Spleen (tissue), 11 donors: ENCODE results near the gene GRIA4. TPM values are rescaled to one million over a fixed set of nuclear protein-coding genes. Genes with fewer than 3 reads are reported as not detected.
"Not testable (repeated sequence)": the region's sequence is repeated elsewhere in the genome, so short reads cannot be mapped to it uniquely, and the experiment has no call there.

ENCODE experiments used
- DNase-seq: peaks from one replicate; pipeline ENCODE4 v3.0.0-alpha.2; 2020
- H3K27ac ChIP-seq, 8 donors: fragments of 200-600 bp; sonication (generic) in 7 of 8; 1 replicate in 4 of 8; 2 replicates in 4 of 8; pipeline versions ENCODE4 v1.5.0 to v1.8.0; 2016 to 2021; ENCODE audit warnings: inconsistent platforms in 4 of 8, mild to moderate bottlenecking in 4 of 8, moderate library complexity in 1 of 8
- H3K27me3 ChIP-seq, 7 donors: fragments of 200-600 bp; sonication (generic) in 6 of 7; replicated peaks in 1 of 7; 1 replicate in 4 of 7; 2 replicates in 3 of 7; pipeline versions ENCODE4 v1.5.0 to v1.8.0; 2016 to 2021; ENCODE audit warnings: inconsistent platforms in 3 of 7, mild to moderate bottlenecking in 1 of 7
- H3K36me3 ChIP-seq, 6 donors: fragments of 200-600 bp; sonication (generic) in 5 of 6; 1 replicate in 4 of 6; 2 replicates in 2 of 6; pipeline versions ENCODE4 v1.5.0 to v1.8.0; 2016 to 2021; ENCODE audit warnings: inconsistent platforms in 2 of 6
- H3K4me1 ChIP-seq, 6 donors: fragments of 200-600 bp; sonication (generic) in 5 of 6; 1 replicate in 3 of 6; 2 replicates in 3 of 6; pipeline versions ENCODE4 v1.5.0 to v1.8.0; 2016 to 2021; ENCODE audit warnings: inconsistent platforms in 3 of 6
- H3K4me3 ChIP-seq, 8 donors: fragments of 200-600 bp; sonication (generic) in 7 of 8; 1 replicate in 4 of 8; 2 replicates in 4 of 8; pipeline versions ENCODE4 v1.5.0 to v1.8.0; 2016 to 2021; ENCODE audit warnings: inconsistent platforms in 4 of 8, mild to moderate bottlenecking in 4 of 8, moderate library complexity in 2 of 8
- H3K9me3 ChIP-seq, 8 donors: fragments of 200-600 bp; sonication (generic) in 7 of 8; 1 replicate in 4 of 8; 2 replicates in 4 of 8; pipeline versions ENCODE4 v1.5.0 to v1.8.0; 2016 to 2021; ENCODE audit warnings: inconsistent platforms in 4 of 8
- CTCF ChIP-seq, 11 experiments: fragments of 200-600 bp in 7 of 11; fragments of 450-650 bp in 4 of 11; sonication (generic) in 4 of 11; IDR thresholded peaks in 8 of 11; conservative IDR thresholded peaks in 3 of 11; 1 replicate in 7 of 11; 2 replicates in 4 of 11; pipeline versions ENCODE4 v1.4.0 to v1.8.0; 2016 to 2021; ENCODE audit warnings: antibody characterized with exemption in 11 of 11, inconsistent platforms in 4 of 11, mild to moderate bottlenecking in 1 of 11
- POLR2A ChIP-seq, 3 donors: fragments of 450-650 bp; IDR thresholded peaks; one replicate each; pipeline ENCODE4 v1.5.1; 2017; ENCODE audit warnings: antibody characterized with exemption in 3 of 3, mild to moderate bottlenecking in 1 of 3
- POLR2AphosphoS5 ChIP-seq, 3 donors: sonication (generic); formaldehyde crosslinking; IDR thresholded peaks; one replicate each; pipeline ENCODE4 v1.5.1; 2017; ENCODE audit warnings: antibody characterized with exemption in 3 of 3
- WGBS, 5 donors: extraction: QIAGEN DNeasy Blood & Tissue Kit in 3 of 5; methylation state at CpG; one replicate each; pipeline versions ENCODE4 v1.1.5 to v1.1.7; 2013 to 2018; 5-methylcytosine and 5-hydroxymethylcytosine counted together
- intact Hi-C: fragments of 100-400 bp; cut with DNase I; formaldehyde crosslinking; loops from one replicate; pipeline ENCODE4 v1.15.0; 2023; ENCODE audit warnings: low total_unique reads
- polyA plus RNA-seq, 3 donors: library from polyadenylated mRNA; stranded (reverse); fragments of 200-250 nt; gene quantifications; one replicate each; pipeline ENCODE4 v1.2.1, GENCODE V29; 2013
- total RNA-seq, 7 donors: library from RNA; depleted of rRNA in 3 of 7; stranded (reverse); fragments of >200 nt in 3 of 7; fragmentation: NEBNext Ultra II Directional in 4 of 7; extraction: Animal tissue kit (Norgen Biotek cat#: 25700) in 4 of 7; gene quantifications; one replicate each; pipeline versions ENCODE4 v1.1.0 to v1.2.1, GENCODE V29; 2016 to 2021
- donor health status: healthy with polysubstance abuse.
- donor health status: DM: no; HTN: no; CAD: no; lungs with moderate emphysema.
- donor health status: DM: no; HTN: no; CAD: no.
- donor health status: Bipolar disorder and iron deficiency.
- donor health status: healthy.
- donor health status: DM: no; HTN: no; CAD: no.
- donor health status: DM: yes; HTN: yes; CAD: no.

The GRIA4 gene
- total and polyA plus RNA-seq, 10 donors = not detected

DNA sequence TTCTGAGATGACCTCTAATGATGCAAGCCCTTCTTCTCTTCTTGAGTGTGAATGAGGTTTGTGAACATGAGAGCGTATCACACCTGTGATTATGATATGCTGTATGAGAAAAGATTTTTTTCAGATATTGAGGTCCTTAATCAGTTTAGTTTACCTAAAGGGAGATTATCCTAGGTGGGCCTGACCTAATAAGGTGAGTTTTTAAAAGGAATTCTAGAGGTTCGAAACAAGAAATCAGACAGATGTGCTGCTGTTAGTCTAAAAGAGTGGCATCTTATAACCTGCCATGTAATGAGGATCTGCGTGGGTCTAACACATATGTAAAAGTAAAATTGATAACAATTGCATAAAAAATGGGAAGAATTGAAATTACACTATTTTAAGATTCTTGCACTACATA, 378.3 kb downstream of the GRIA4 start:
- TF ChIP-seq CTCF (IDR thresholded peaks at IDR 0.05 in 8 of 11, conservative IDR thresholded peaks at IDR 0.05 in 3 of 11) = no peak
- TF ChIP-seq POLR2A (IDR thresholded peaks at IDR 0.05) = no peak
- no peak for TF ChIP-seq POLR2AphosphoS5 (IDR thresholded peaks at IDR 0.05)
- DNase-seq = no peak
- no peaks in the 10 kb centered on the region for H3K4me1 ChIP-seq
- no peaks in the 10 kb centered on the region for H3K36me3 ChIP-seq
- intact Hi-C loops = no loop called here
- H3K9me3 ChIP-seq = peaks cover 0 to 10% (median 2%) of the 10 kb centered on the region in 8 donors
- H3K27me3 ChIP-seq = no peaks in the 10 kb centered on the region
- no peak overlapping the region for H3K27ac ChIP-seq
- 93 to 97% (median 94%) methylated on average over 3 of the region's 3 CpGs for WGBS, 5 donors
- no peak overlapping the region for H3K4me3 ChIP-seq

DNA sequence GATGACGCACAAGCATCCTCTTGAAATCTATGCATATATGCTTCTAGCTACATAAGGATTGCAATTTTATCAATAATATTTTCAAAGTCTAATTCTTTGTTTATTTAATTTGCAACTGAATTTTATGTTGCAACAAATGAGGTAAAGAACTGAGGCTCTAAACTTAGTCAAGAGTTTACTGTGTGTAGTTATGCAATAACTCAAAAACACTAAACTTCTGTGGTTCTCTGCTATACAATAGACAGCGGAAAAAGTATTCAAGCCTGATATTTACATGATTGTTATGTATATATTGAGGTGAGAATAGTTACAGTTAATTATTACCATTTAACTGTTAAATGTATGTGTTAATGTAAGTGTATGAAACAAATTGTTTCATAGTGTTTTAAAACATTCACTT, 379.3 kb downstream of the GRIA4 start:
- intact Hi-C loops = no loop called here
- H3K4me3 ChIP-seq = no peak overlapping the region
- DNase-seq = no peak
- no peaks in the 10 kb centered on the region for H3K27me3 ChIP-seq
- TF ChIP-seq POLR2A (IDR thresholded peaks at IDR 0.05) = no peak
- TF ChIP-seq CTCF (IDR thresholded peaks at IDR 0.05 in 8 of 11, conservative IDR thresholded peaks at IDR 0.05 in 3 of 11) = no peak
- no peak for TF ChIP-seq POLR2AphosphoS5 (IDR thresholded peaks at IDR 0.05)
- peaks cover 0 to 6% (median 0%) of the 10 kb centered on the region in 6 donors for H3K36me3 ChIP-seq
- H3K4me1 ChIP-seq = no peaks in the 10 kb centered on the region
- no peak overlapping the region for H3K27ac ChIP-seq
- H3K9me3 ChIP-seq = peaks cover 0 to 19% (median 11%) of the 10 kb centered on the region in 8 donors
- WGBS, 5 donors = 90 to 99% (median 94%) methylated on average over 2 of the region's 2 CpGs

GRCh38 chr11:105991888-105992287, 382.0 kb downstream of the GRIA4 start:
- WGBS, 5 donors = 90 to 97% (median 94%) methylated on average over 4 of the region's 4 CpGs
- Histone ChIP-seq H3K27me3 (no peaks in the 10 kb centered on the region), H3K4me1 (no peaks in the 10 kb centered on the region), H3K9me3 (peaks cover 0 to 26% (median 15%) of the 10 kb centered on the region in 8 donors), H3K36me3 (peaks cover 0 to 34% (median 16%) of the 10 kb centered on the region in 6 donors), H3K27ac (no peak overlapping the region), H3K4me3 (no peak overlapping the region)
- intact Hi-C loops = no loop called here
- TF ChIP-seq CTCF (IDR thresholded peaks at IDR 0.05 in 8 of 11, conservative IDR thresholded peaks at IDR 0.05 in 3 of 11) = no peak
- no peak for TF ChIP-seq POLR2A (IDR thresholded peaks at IDR 0.05)
- no peak for TF ChIP-seq POLR2AphosphoS5 (IDR thresholded peaks at IDR 0.05)
- no peak for DNase-seq

- Histone ChIP-seq H3K27me3 (no peaks in the 10 kb centered on the region), H3K27ac (no peak overlapping the region), H3K36me3 (peaks cover 0 to 53% (median 17%) of the 10 kb centered on the region in 6 donors), H3K9me3 (peaks cover 4 to 39% (median 29%) of the 10 kb centered on the region in 8 donors), H3K4me3 (no peak overlapping the region), H3K4me1 (no peaks in the 10 kb centered on the region)
- 81 to 90% (median 89%) methylated on average over 4 of the region's 4 CpGs for WGBS, 5 donors
- no peak for DNase-seq
- intact Hi-C loops = no loop called here
- TF ChIP-seq CTCF (IDR thresholded peaks at IDR 0.05 in 8 of 11, conservative IDR thresholded peaks at IDR 0.05 in 3 of 11) (no peak), POLR2AphosphoS5 (IDR thresholded peaks at IDR 0.05) (no peak), POLR2A (IDR thresholded peaks at IDR 0.05) (no peak)
Observed at GRCh38 chr11:106001304-106002012, 391.6 kb downstream of the GRIA4 start.

- H3K27me3 ChIP-seq, H3K27ac ChIP-seq, intact Hi-C loops, DNase-seq, H3K4me3 ChIP-seq, H3K4me1 ChIP-seq: not testable (repeated sequence)
- 90 to 96% (median 93%) methylated on average over 4 of the region's 4 CpGs for WGBS, 5 donors
- Histone ChIP-seq H3K36me3 (peaks cover 2 to 64% (median 26%) of the 10 kb centered on the region in 6 donors), H3K9me3 (peaks cover 4 to 42% (median 30%) of the 10 kb centered on the region in 8 donors)
Observed at GRCh38 chr11:106003094-106003493, 393.2 kb downstream of the GRIA4 start.
